ENCODE data around the gene IQSEC1. TPM values are rescaled to one million over a fixed set of nuclear protein-coding genes. Genes with fewer than 3 reads are reported as not detected.
A peak's percentile ranks its signal among the peaks of the same experiment; 100 is the strongest.

IQSEC1 gene
- total RNA-seq, 4 donors from 2014 or later, result 24.0 to 43.0 (median 31.8) TPM

GRCh38 chr3:13013151-13013561, 60.1 kb downstream of the IQSEC1 start:
- WGBS, 2 donors (ENCODE audit: low coverage in 1 of 2), result 64% methylated on average over 7 of the region's 7 CpGs; no CpG with 5 or more reads in 1 of the 2 donors
- Histone ChIP-seq H3K4me3 (no peak overlapping the region), H3K4me1 (peaks cover 11 to 43% (median 15%) of the 10 kb centered on the region in 4 donors), H3K27ac (peak overlapping the region; percentile 66 to 87 (median 82)), H3K27me3 (no peaks in the 10 kb centered on the region), H3K9me3 (no peaks in the 10 kb centered on the region), H3K36me3 (no peaks in the 10 kb centered on the region)
- intact Hi-C loops (cut with DNase I; ENCODE audit: low total_unique reads), result no loop called here
- no peak for DNase-seq
- in situ Hi-C loops (cut with MboI; ENCODE audit: low pct_ligation_motif_present in 1 of 4, low pct_unique_long_range_greater_than_20kb in 1 of 4, low sequenced_read_pairs in 3 of 4), result no loop called here
- TF ChIP-seq POLR2AphosphoS5 (IDR thresholded peaks at IDR 0.05) (no peak), POLR2A (IDR thresholded peaks at IDR 0.05) (no peak), EP300 (IDR thresholded peaks at IDR 0.05; ENCODE audit: low read depth) (no peak)
- TF ChIP-seq, protein P1, sequence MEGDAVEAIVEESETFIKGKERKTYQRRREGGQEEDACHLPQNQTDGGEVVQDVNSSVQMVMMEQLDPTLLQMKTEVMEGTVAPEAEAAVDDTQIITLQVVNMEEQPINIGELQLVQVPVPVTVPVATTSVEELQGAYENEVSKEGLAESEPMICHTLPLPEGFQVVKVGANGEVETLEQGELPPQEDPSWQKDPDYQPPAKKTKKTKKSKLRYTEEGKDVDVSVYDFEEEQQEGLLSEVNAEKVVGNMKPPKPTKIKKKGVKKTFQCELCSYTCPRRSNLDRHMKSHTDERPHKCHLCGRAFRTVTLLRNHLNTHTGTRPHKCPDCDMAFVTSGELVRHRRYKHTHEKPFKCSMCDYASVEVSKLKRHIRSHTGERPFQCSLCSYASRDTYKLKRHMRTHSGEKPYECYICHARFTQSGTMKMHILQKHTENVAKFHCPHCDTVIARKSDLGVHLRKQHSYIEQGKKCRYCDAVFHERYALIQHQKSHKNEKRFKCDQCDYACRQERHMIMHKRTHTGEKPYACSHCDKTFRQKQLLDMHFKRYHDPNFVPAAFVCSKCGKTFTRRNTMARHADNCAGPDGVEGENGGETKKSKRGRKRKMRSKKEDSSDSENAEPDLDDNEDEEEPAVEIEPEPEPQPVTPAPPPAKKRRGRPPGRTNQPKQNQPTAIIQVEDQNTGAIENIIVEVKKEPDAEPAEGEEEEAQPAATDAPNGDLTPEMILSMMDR (IDR thresholded peaks at IDR 0.05), result no peak

GRCh38 chr3:13012221-13012691, 61.0 kb downstream of the IQSEC1 start:
- intact Hi-C loops (cut with DNase I; ENCODE audit: low total_unique reads), result no loop called here
- H3K4me3 ChIP-seq, result no peak overlapping the region
- H3K4me1 ChIP-seq, result peaks cover 11 to 43% (median 15%) of the 10 kb centered on the region in 4 donors
- H3K27me3 ChIP-seq, result no peaks in the 10 kb centered on the region
- in situ Hi-C loops (cut with MboI; ENCODE audit: low pct_ligation_motif_present in 1 of 4, low pct_unique_long_range_greater_than_20kb in 1 of 4, low sequenced_read_pairs in 3 of 4), result no loop called here
- DNase-seq, result peak; percentile 80
- H3K27ac ChIP-seq, result peak overlapping the region; percentile 66 to 87 (median 82)
- H3K9me3 ChIP-seq, result no peaks in the 10 kb centered on the region
- no peaks in the 10 kb centered on the region for H3K36me3 ChIP-seq
- TF ChIP-seq EP300 (IDR thresholded peaks at IDR 0.05; ENCODE audit: low read depth), result no peak
- TF ChIP-seq, protein P1 (IDR thresholded peaks at IDR 0.05), result no peak
- peak; percentile 13 to 36 (median 28) for TF ChIP-seq POLR2AphosphoS5 (IDR thresholded peaks at IDR 0.05)
- TF ChIP-seq POLR2A (IDR thresholded peaks at IDR 0.05), result no peak
- WGBS, 2 donors (ENCODE audit: low coverage in 1 of 2), result 73% methylated on average over 5 of the region's 5 CpGs; no CpG with 5 or more reads in 1 of the 2 donors

GRCh38 chr3:13011573-13012220, 61.5 kb downstream of the IQSEC1 start:
- H3K4me3 ChIP-seq, result no peak overlapping the region
- peaks cover 11 to 40% (median 15%) of the 10 kb centered on the region in 4 donors for H3K4me1 ChIP-seq
- DNase-seq, result peak; percentile 82
- TF ChIP-seq, protein P1 (IDR thresholded peaks at IDR 0.05), result no peak
- peak in 1 of 3 donors; percentile 13 for TF ChIP-seq POLR2AphosphoS5 (IDR thresholded peaks at IDR 0.05)
- no peak for TF ChIP-seq EP300 (IDR thresholded peaks at IDR 0.05; ENCODE audit: low read depth)
- TF ChIP-seq POLR2A (IDR thresholded peaks at IDR 0.05), result no peak
- WGBS, 2 donors (ENCODE audit: low coverage in 1 of 2), result 55 to 67% methylated on average over 3 to 11 of the region's 11 CpGs
- in situ Hi-C loops (cut with MboI; ENCODE audit: low pct_ligation_motif_present in 1 of 4, low pct_unique_long_range_greater_than_20kb in 1 of 4, low sequenced_read_pairs in 3 of 4) (no loop called here), intact Hi-C loops (cut with DNase I; ENCODE audit: low total_unique reads) (no loop called here)
- no peaks in the 10 kb centered on the region for H3K27me3 ChIP-seq
- H3K9me3 ChIP-seq, result no peaks in the 10 kb centered on the region
- H3K27ac ChIP-seq, result peak overlapping the region; percentile 66 to 87 (median 82)
- no peaks in the 10 kb centered on the region for H3K36me3 ChIP-seq

DNA sequence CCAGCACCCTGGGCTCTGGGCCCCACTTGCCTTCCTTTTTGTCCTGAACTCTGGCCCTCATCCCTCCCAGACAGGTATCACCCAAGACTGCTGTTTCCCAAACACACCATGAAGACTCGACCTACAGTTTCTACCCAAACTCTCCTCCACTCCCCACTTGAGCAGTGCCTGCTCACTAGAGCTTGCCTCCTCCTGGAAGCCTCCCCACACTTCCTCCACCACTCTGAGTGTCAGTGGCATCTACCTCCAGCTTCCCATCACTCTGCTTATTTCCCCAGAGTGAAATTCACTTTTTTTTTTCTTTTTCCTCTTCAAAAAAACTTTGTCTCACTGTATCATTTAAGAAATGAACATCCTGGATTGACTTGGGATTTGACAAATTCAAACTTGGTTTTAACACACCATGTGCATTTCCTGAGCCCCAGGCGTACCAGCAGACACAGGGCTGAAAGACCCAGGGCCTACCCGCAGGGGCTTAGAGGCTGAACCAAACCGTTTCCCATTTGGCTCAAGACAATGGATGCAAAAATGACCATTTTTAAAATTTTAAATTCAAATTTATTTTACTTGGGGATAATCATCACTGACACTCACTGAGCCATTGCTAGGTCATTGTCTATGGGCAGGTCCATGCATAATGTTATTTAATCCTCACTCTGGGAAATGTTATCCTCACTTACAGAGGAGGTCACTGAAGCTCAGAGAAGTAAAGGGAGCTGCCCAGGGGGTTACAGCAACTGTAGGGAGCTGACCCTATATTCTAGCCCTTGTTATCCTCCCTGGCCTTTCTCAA, 62.3 kb downstream of the IQSEC1 start:
- Histone ChIP-seq H3K4me1 (peaks cover 9 to 34% (median 15%) of the 10 kb centered on the region in 4 donors), H3K27me3 (no peaks in the 10 kb centered on the region), H3K4me3 (no peak overlapping the region), H3K9me3 (no peaks in the 10 kb centered on the region), H3K36me3 (no peaks in the 10 kb centered on the region), H3K27ac (peak overlapping the region; percentile 66 to 87 (median 82))
- in situ Hi-C loops (cut with MboI; ENCODE audit: low pct_ligation_motif_present in 1 of 4, low pct_unique_long_range_greater_than_20kb in 1 of 4, low sequenced_read_pairs in 3 of 4), result no loop called here
- DNase-seq, result no peak
- 81 to 100% methylated on average over 1 to 4 of the region's 4 CpGs for WGBS, 2 donors (ENCODE audit: low coverage in 1 of 2)
- intact Hi-C loops (cut with DNase I; ENCODE audit: low total_unique reads), result no loop called here
- TF ChIP-seq POLR2A (IDR thresholded peaks at IDR 0.05) (no peak), POLR2AphosphoS5 (IDR thresholded peaks at IDR 0.05) (no peak), EP300 (IDR thresholded peaks at IDR 0.05; ENCODE audit: low read depth) (no peak)
- TF ChIP-seq, protein P1 (IDR thresholded peaks at IDR 0.05), result no peak

All from transverse colon (tissue), 4 donors.